RWPE1 (cell line): ENCODE data around the gene IFRD2.

Experiments used
- CTCF ChIA-PET: fragments of 350-600 bp; sonication (Branson Sonifier 250); formaldehyde crosslinking; extraction: SDS; loops from one replicate; lab custom pipeline; 2021; lab: Yijun Ruan, JAX
- POLR2A ChIA-PET: fragments of 400-600 bp; formaldehyde crosslinking; extraction: SDS; loops from one replicate; lab custom pipeline; 2020; ENCODE audit warnings: antibody characterized with exemption; ENCODE audit not compliant: low non-redundant PET; lab: Yijun Ruan, JAX
- DNase-seq: peaks from one replicate; pipeline ENCODE4 v3.0.0; 2012; ENCODE audit warnings: low spot score
- H3K27ac ChIP-seq: fragments of 450-650 bp; 2 replicates; pipeline ENCODE4 v1.5.1; 2017
- CTCF ChIP-seq: fragments of 450-650 bp; conservative IDR thresholded peaks from 2 replicates; pipeline ENCODE4 v1.5.1; 2017; ENCODE audit warnings: low read depth, mild to moderate bottlenecking

The IFRD2 gene

GRCh38 chr3:50324351-50325112 is 32.3 kb upstream of the IFRD2 start:
- ChIA-PET POLR2A (interaction anchor here (0.6 kb wide), 2 partner anchors 9 to 25 kb away, joined by 3 to 5 read pairs; partner anchors contain the start of genes HYAL3 and NAA80), CTCF (interaction anchor here (0.6 to 1.1 kb wide), 8 partner anchors 17 to 594 kb away, joined by 3 to 6 read pairs (median 3); partner anchors contain the start of genes IFRD2 and NPRL2)
- peak; percentile 86 for TF ChIP-seq CTCF
- DNase-seq: peak; percentile 49
- peak overlapping the region; percentile 97 for H3K27ac ChIP-seq

GRCh38 chr3:50323614-50324199 is 31.5 kb upstream of the IFRD2 start:
- DNase-seq: no peak
- CTCF ChIA-PET: interaction anchor here (0.6 to 1.1 kb wide), 4 partner anchors 18 to 31 kb away, joined by 3 to 5 read pairs (median 4); partner anchors contain the start of gene IFRD2
- POLR2A ChIA-PET: interaction anchor here (0.6 kb wide), 2 partner anchors 9 to 24 kb away, joined by 3 to 5 read pairs; partner anchors contain the start of genes HYAL3 and NAA80
- no peak for TF ChIP-seq CTCF
- peak overlapping the region; percentile 97 for H3K27ac ChIP-seq

- no peak for DNase-seq
- ChIA-PET CTCF (no interaction called here), POLR2A (no interaction called here)
- TF ChIP-seq CTCF: no peak
- H3K27ac ChIP-seq: peak overlapping the region; percentile 97
Measured at GRCh38 chr3:50323092-50323600, 30.9 kb upstream of the IFRD2 start.

GRCh38 chr3:50322386-50323091 is 30.3 kb upstream of the IFRD2 start, which contains the start of gene HYAL2:
Gene HYAL2 (minus strand): TSS chr3:50322745. CDS start chr3:50320489, 2,256 bp downstream.
- ChIA-PET POLR2A (no interaction called here), CTCF (no interaction called here)
- peak within 1 kb of the TSS; percentile 97 for H3K27ac ChIP-seq
- no peak for TF ChIP-seq CTCF
- no peak for DNase-seq

GRCh38 chr3:50322115-50322385 is 29.8 kb upstream of the IFRD2 start:
- TF ChIP-seq CTCF: no peak
- DNase-seq: no peak
- ChIA-PET CTCF (no interaction called here), POLR2A (interaction anchor here (0.6 kb wide), 1 partner anchor 23 kb away, joined by 3 read pairs; no protein-coding TSS in a partner anchor)
- peak overlapping the region; percentile 97 for H3K27ac ChIP-seq
